NCI-H1694 (cell line): ENCODE results near the gene CTIF.
"Not testable (repeated sequence)": the region's sequence is repeated elsewhere in the genome, so short reads cannot be mapped to it uniquely, and the experiment has no call there.

Source experiments
- DNase-seq: peaks from one replicate; lab custom pipeline; 2025; lab: John Stamatoyannopoulos, UW

CTIF gene

GRCh38 chr18:48707636-48708296 is 168.9 kb downstream of the CTIF start:
- no peak for DNase-seq

- DNase-seq, result no peak
These were observed 170.0 kb downstream of the CTIF start for GRCh38 chr18:48708807-48709206.

- no peak for DNase-seq
These were observed 170.7 kb downstream of the CTIF start for GRCh38 chr18:48709371-48710062.

- no peak for DNase-seq
These were observed 173.0 kb downstream of the CTIF start for GRCh38 chr18:48711651-48712486.

GRCh38 chr18:48713309-48713708 is 174.5 kb downstream of the CTIF start:
- no peak for DNase-seq

- DNase-seq, result no peak
These were observed 176.0 kb downstream of the CTIF start for GRCh38 chr18:48714873-48715272.

- DNase-seq, result no peak
These were observed 177.0 kb downstream of the CTIF start for GRCh38 chr18:48715711-48716361.

GRCh38 chr18:48717227-48717626 is 178.4 kb downstream of the CTIF start:
- DNase-seq, result not testable (repeated sequence)

GRCh38 chr18:48718251-48718959 is 179.6 kb downstream of the CTIF start:
- DNase-seq, result no peak

GRCh38 chr18:48719388-48719787 is 180.6 kb downstream of the CTIF start:
- DNase-seq, result no peak

GRCh38 chr18:48719974-48720654 is 181.3 kb downstream of the CTIF start:
- no peak for DNase-seq

GRCh38 chr18:48720655-48721025 is 181.8 kb downstream of the CTIF start:
- DNase-seq, result no peak

- DNase-seq, result no peak
These were observed 182.5 kb downstream of the CTIF start for GRCh38 chr18:48721312-48721711.

- DNase-seq, result no peak
These were observed 184.2 kb downstream of the CTIF start for GRCh38 chr18:48723016-48723415.

- DNase-seq, result no peak
These were observed 185.0 kb downstream of the CTIF start for GRCh38 chr18:48723837-48724236.

- DNase-seq, result no peak
These were observed 185.6 kb downstream of the CTIF start for GRCh38 chr18:48724442-48724841.

GRCh38 chr18:48724939-48725338 is 186.1 kb downstream of the CTIF start:
- DNase-seq, result no peak

GRCh38 chr18:48725562-48725961 is 186.7 kb downstream of the CTIF start:
- no peak for DNase-seq

- DNase-seq, result no peak
These were observed 188.8 kb downstream of the CTIF start for GRCh38 chr18:48727681-48728080.

GRCh38 chr18:48728204-48728833 is 189.5 kb downstream of the CTIF start:
- no peak for DNase-seq

- no peak for DNase-seq
These were observed 190.6 kb downstream of the CTIF start for GRCh38 chr18:48729404-48729803.
